Endodermal cell (in vitro differentiated cells): ENCODE results near the gene ERICH6. TPM values are rescaled to one million over a fixed set of nuclear protein-coding genes. Genes with fewer than 3 reads are reported as not detected.
A peak's percentile ranks its signal among the peaks of the same experiment; 100 is the strongest.

Source experiments
- DNase-seq: peaks from one replicate; pipeline ENCODE4 v3.0.0-alpha.2; 2017
- H3K27ac ChIP-seq: 2 replicates; pipeline ENCODE4 v1.5.1; 2013; ENCODE audit warnings: mild to moderate bottlenecking, low read depth, low read length, moderate library complexity
- H3K27me3 ChIP-seq: 2 replicates; pipeline ENCODE4 v1.6.1; 2013; ENCODE audit warnings: mild to moderate bottlenecking, low read length, moderate library complexity; ENCODE audit not compliant: insufficient read depth, control insufficient read depth, poor library complexity, severe bottlenecking
- H3K36me3 ChIP-seq: 2 replicates; pipeline ENCODE4 v1.7.0; 2013; ENCODE audit warnings: mild to moderate bottlenecking, low read length, moderate library complexity; ENCODE audit not compliant: control insufficient read depth, insufficient read depth
- H3K4me1 ChIP-seq: one replicate; pipeline ENCODE4 v1.7.0; 2013; ENCODE audit warnings: low read length; ENCODE audit not compliant: control insufficient read depth, insufficient read depth
- H3K4me3 ChIP-seq: 2 replicates; pipeline ENCODE4 v1.5.1; 2013; ENCODE audit warnings: mild to moderate bottlenecking, low read length, moderate library complexity
- H3K9ac ChIP-seq: 2 replicates; pipeline ENCODE4 v1.6.1; 2013; ENCODE audit warnings: mild to moderate bottlenecking, low read length, moderate library complexity; ENCODE audit not compliant: poor library complexity, severe bottlenecking; ENCODE audit errors: extremely low read depth
- H3K9me3 ChIP-seq: 2 replicates; pipeline ENCODE4 v1.6.1; 2013; ENCODE audit warnings: mild to moderate bottlenecking, low read length, moderate library complexity; ENCODE audit not compliant: control insufficient read depth
- H3K27ac Mint-ChIP-seq: 2 replicates; pipeline ENCODE4 v1.8.0; 2020; ENCODE audit warnings: mixed read lengths
- H3K27me3 Mint-ChIP-seq: 2 replicates; pipeline ENCODE4 v1.8.0; 2021; ENCODE audit warnings: mild to moderate bottlenecking, mixed read lengths; ENCODE audit not compliant: insufficient read depth
- H3K36me3 Mint-ChIP-seq: 2 replicates; pipeline ENCODE4 v1.8.0; 2020; ENCODE audit warnings: low read depth, mixed read lengths
- H3K4me1 Mint-ChIP-seq: 2 replicates; pipeline ENCODE4 v1.8.0; 2020; ENCODE audit warnings: mixed read lengths
- H3K4me3 Mint-ChIP-seq: 2 replicates; pipeline ENCODE4 v1.8.0; 2020; ENCODE audit warnings: mild to moderate bottlenecking, moderate library complexity, mixed read lengths
- H3K9me3 Mint-ChIP-seq: 2 replicates; pipeline ENCODE4 v1.8.0; 2020; ENCODE audit warnings: mild to moderate bottlenecking, mixed read lengths
- WGBS, 2 experiments: methylation state at CpG; one replicate each; pipeline versions ENCODE4 v1.1.5 to v1.1.7; 2013; ENCODE audit warnings: missing lambda C conversion rate in 2 of 2, mixed read lengths in 1 of 2; ENCODE audit not compliant: insufficient coverage in 1 of 2, insufficient read length in 1 of 2; 5-methylcytosine and 5-hydroxymethylcytosine counted together
- total RNA-seq, 2 donors: library from RNA; stranded (reverse); fragmentation: NEBNext Ultra II Directional in 1 of 2; extraction: Animal tissue kit (Norgen Biotek cat#: 25700) in 1 of 2; gene quantifications; 2 replicates in 1 of 2; 3 replicates in 1 of 2; pipeline ENCODE4 v1.2.1, GENCODE V29; 2021
- TF ChIP-seq, protein P1 (sequence below): fragments of 200-600 bp; sonication (generic); conservative IDR thresholded peaks from 2 replicates; pipeline ENCODE4 v1.5.0; 2021; ENCODE audit warnings: antibody characterized with exemption, mild to moderate bottlenecking

ERICH6 gene
- total RNA-seq, 2 donors from 2014 or later, result 0.42 TPM; not detected in 1

DNA sequence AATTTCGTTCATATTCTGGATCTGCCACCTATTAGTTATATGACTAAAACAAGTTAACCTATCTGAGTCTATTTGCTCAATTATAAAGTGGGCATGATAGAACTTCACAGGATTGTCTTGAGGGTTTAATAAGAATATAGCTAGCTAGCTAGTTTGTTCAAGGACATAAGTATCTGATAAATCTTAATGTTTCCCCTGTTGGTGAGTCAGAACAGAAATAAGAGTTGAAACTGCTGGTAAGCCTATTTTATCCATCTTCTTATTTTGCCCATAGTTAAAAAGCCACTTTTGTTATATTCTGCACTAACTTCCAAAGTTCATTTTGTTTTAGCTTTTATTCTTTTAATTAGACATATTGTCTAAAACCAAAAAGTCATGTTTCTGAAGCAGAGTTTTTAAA, 91.2 kb downstream of the ERICH6 start:
- Mint-ChIP-seq H3K9me3 (peaks cover 13% of the 10 kb centered on the region), H3K36me3 (peaks cover 40% of the 10 kb centered on the region), H3K4me1 (peaks cover 24% of the 10 kb centered on the region), H3K4me3 (no peak overlapping the region), H3K27me3 (no peaks in the 10 kb centered on the region), H3K27ac (no peak overlapping the region)
- H3K4me1 ChIP-seq, result peaks cover 6% of the 10 kb centered on the region
- H3K9me3 ChIP-seq, result peaks cover 27% of the 10 kb centered on the region
- no peak overlapping the region for H3K4me3 ChIP-seq
- TF ChIP-seq, protein P1, sequence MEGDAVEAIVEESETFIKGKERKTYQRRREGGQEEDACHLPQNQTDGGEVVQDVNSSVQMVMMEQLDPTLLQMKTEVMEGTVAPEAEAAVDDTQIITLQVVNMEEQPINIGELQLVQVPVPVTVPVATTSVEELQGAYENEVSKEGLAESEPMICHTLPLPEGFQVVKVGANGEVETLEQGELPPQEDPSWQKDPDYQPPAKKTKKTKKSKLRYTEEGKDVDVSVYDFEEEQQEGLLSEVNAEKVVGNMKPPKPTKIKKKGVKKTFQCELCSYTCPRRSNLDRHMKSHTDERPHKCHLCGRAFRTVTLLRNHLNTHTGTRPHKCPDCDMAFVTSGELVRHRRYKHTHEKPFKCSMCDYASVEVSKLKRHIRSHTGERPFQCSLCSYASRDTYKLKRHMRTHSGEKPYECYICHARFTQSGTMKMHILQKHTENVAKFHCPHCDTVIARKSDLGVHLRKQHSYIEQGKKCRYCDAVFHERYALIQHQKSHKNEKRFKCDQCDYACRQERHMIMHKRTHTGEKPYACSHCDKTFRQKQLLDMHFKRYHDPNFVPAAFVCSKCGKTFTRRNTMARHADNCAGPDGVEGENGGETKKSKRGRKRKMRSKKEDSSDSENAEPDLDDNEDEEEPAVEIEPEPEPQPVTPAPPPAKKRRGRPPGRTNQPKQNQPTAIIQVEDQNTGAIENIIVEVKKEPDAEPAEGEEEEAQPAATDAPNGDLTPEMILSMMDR, result no peak
- H3K36me3 ChIP-seq, result peaks cover 53% of the 10 kb centered on the region
- H3K27ac ChIP-seq, result no peak overlapping the region
- DNase-seq, result no peak
- 70% methylated on average over 1 of the region's 1 CpG; no CpG with 5 or more reads in 1 of the 2 experiments for WGBS, 2 experiments
- H3K27me3 ChIP-seq, result no peaks in the 10 kb centered on the region
- H3K9ac ChIP-seq, result no peak overlapping the region

DNA sequence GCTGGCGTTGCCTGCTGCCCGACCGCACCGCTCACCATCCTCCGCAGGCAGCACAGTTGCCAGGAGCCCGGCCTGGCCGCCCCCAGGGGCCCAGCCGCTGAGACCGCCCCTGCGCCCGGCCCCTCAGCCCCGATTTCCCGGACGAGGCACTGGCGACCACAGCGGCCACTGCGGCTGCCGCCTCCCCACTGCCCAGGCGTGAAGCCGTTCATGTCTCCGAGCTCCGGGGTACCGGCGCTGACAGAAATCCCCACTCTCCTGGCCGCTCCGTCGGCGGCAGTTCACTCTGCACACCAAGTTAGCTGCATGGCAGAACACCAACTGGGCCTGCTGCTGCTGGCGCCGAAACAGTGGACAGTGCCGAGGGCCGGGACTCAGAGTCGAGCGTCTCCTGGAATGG, 92.1 kb downstream of the ERICH6 start:
- no peaks in the 10 kb centered on the region for H3K27me3 ChIP-seq
- peaks cover 11% of the 10 kb centered on the region for H3K9me3 Mint-ChIP-seq
- no peak overlapping the region for H3K4me3 Mint-ChIP-seq
- H3K36me3 ChIP-seq, result peaks cover 45% of the 10 kb centered on the region
- no peak overlapping the region for H3K4me3 ChIP-seq
- H3K4me1 Mint-ChIP-seq, result peaks cover 31% of the 10 kb centered on the region
- no peaks in the 10 kb centered on the region for H3K27me3 Mint-ChIP-seq
- no peak overlapping the region for H3K9ac ChIP-seq
- no peak for DNase-seq
- TF ChIP-seq, protein P1, result no peak
- peaks cover 23% of the 10 kb centered on the region for H3K9me3 ChIP-seq
- 97 to 98% methylated on average over 27 to 34 of the region's 34 CpGs for WGBS, 2 experiments
- no peak overlapping the region for H3K27ac Mint-ChIP-seq
- H3K27ac ChIP-seq, result no peak overlapping the region
- peaks cover 6% of the 10 kb centered on the region for H3K4me1 ChIP-seq
- H3K36me3 Mint-ChIP-seq, result peaks cover 38% of the 10 kb centered on the region

DNA sequence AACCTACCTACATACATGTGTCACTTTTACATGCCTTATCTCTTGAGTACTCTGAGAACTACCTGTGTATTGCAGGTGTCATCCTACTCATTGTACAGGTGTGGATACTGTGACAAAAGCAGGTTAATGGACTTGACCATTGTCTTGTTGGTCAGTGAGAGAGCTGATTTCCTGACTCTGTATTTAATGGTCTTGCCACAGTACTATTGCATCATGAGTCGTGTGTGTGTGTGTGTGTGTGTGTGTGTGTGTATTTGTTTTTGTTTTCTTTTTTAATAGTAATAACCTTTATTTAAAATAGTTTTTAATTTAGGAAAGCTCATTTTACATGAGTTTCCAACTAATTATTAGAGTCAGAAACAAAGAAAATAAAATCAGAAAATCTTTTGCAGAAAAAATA, 92.9 kb downstream of the ERICH6 start:
- peak overlapping the region; percentile 15 for H3K4me3 ChIP-seq
- no peak overlapping the region for H3K4me3 Mint-ChIP-seq

More for the DNA sequence above, 92.9 kb downstream of the ERICH6 start:
- peaks cover 44% of the 10 kb centered on the region for H3K36me3 Mint-ChIP-seq
- H3K9me3 ChIP-seq, result peaks cover 23% of the 10 kb centered on the region
- H3K9ac ChIP-seq, result no peak overlapping the region
- WGBS, 2 experiments, result no CpG with 5 or more reads among the region's 1 CpG
- H3K27ac Mint-ChIP-seq, result no peak overlapping the region
- no peaks in the 10 kb centered on the region for H3K27me3 Mint-ChIP-seq
- no peaks in the 10 kb centered on the region for H3K27me3 ChIP-seq
- H3K9me3 Mint-ChIP-seq, result peaks cover 9% of the 10 kb centered on the region
- DNase-seq, result no peak
- peaks cover 35% of the 10 kb centered on the region for H3K4me1 Mint-ChIP-seq
- TF ChIP-seq, protein P1, result no peak
- peaks cover 6% of the 10 kb centered on the region for H3K4me1 ChIP-seq
- peaks cover 45% of the 10 kb centered on the region for H3K36me3 ChIP-seq
- no peak overlapping the region for H3K27ac ChIP-seq
